GM19463 (cell line): ENCODE results near the gene DHCR24.

ENCODE experiments used
- ATAC-seq: cut with Tn5 transposase; IDR thresholded peaks from one replicate; pipeline ENCODE4 v1.9.1; 2021; ENCODE audit warnings: mild to moderate bottlenecking, moderate library complexity; ENCODE audit not compliant: unreplicated experiment

The DHCR24 gene

GRCh38 chr1:54819195-54819536 lies 67.8 kb downstream of the DHCR24 start:
- no peak for ATAC-seq

- ATAC-seq = no peak
These were observed 68.4 kb downstream of the DHCR24 start for GRCh38 chr1:54818461-54819194.

- ATAC-seq = no peak
These were observed 70.0 kb downstream of the DHCR24 start for GRCh38 chr1:54816951-54817350.

GRCh38 chr1:54816130-54816529 lies 70.9 kb downstream of the DHCR24 start:
- no peak for ATAC-seq

GRCh38 chr1:54815086-54815876 lies 71.7 kb downstream of the DHCR24 start:
- ATAC-seq = no peak

- no peak for ATAC-seq
These were observed 72.4 kb downstream of the DHCR24 start for GRCh38 chr1:54814571-54814970.

- ATAC-seq = no peak
These were observed 72.9 kb downstream of the DHCR24 start for GRCh38 chr1:54814126-54814498.

GRCh38 chr1:54813485-54814125 lies 73.4 kb downstream of the DHCR24 start:
- no peak for ATAC-seq

- no peak for ATAC-seq
These were observed 74.1 kb downstream of the DHCR24 start for GRCh38 chr1:54812801-54813484.

GRCh38 chr1:54811739-54812655 lies 75.0 kb downstream of the DHCR24 start:
- ATAC-seq = no peak

GRCh38 chr1:54811066-54811465 lies 75.9 kb downstream of the DHCR24 start:
- no peak for ATAC-seq

- peak; percentile 79 for ATAC-seq
These were observed 76.6 kb downstream of the DHCR24 start for GRCh38 chr1:54810153-54810942.

GRCh38 chr1:54809496-54810074 lies 77.4 kb downstream of the DHCR24 start:
- no peak for ATAC-seq

- ATAC-seq = no peak
These were observed 78.4 kb downstream of the DHCR24 start for GRCh38 chr1:54808443-54809207.

- ATAC-seq = no peak
These were observed 79.2 kb downstream of the DHCR24 start for GRCh38 chr1:54807756-54808155.

- no peak for ATAC-seq
These were observed 79.9 kb downstream of the DHCR24 start for GRCh38 chr1:54806931-54807611.

GRCh38 chr1:54805981-54806381 lies 81.0 kb downstream of the DHCR24 start:
- no peak for ATAC-seq

- no peak for ATAC-seq
These were observed 81.5 kb downstream of the DHCR24 start for GRCh38 chr1:54805466-54805865.
